ENCODE measurements around the gene PNPLA7. TPM values are rescaled to one million over a fixed set of nuclear protein-coding genes. Genes with fewer than 3 reads are reported as not detected.

PNPLA7 gene
- total and polyA plus RNA-seq, 2 of the 8 experiments (the other 6 are each of a cell fraction or from before 2014, with no cell fraction given): 0.35 to 0.47 TPM

DNA sequence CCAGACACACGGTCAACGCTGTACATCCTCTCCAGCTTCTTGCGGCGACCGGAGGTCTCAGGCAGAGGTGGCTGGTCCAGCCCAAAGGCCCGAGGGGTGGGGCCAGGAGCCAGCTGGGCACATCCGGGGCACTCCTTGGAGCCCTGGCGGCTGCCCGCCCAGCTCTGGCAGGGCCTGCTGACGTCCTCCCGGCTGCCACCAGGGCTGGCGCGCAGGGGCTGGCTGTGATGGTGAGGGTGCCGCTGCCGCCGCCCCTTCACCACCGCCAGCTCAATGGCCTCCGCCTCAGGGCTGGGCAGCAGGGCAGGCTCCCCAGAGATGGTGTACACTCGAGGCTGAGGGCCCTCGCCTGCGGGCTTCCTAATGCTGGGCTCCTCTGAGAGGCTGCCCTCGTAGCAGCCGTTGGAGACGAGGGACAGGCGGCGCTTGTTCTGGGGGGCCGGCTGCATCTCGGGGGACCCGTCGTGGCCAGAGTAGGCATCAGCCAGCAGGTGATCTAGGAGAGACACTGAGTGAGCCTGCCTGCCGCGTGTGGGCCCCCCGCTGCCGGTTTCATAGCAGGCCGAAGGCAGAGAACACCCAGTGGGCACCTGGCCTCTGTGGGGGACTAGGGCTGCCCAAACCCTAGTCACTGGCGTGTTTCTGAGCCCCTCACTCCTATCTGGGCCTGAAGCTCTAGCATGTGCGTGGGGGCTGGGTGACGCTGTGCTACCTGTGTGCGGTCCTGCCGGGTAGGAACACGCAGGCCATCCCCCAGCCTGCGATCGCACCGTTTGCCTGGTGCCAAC lies 92.6 kb downstream of the PNPLA7 start (continued):
- TF ChIP-seq RAD21 (IDR thresholded peaks at IDR 0.05 in 1 of 2, conservative IDR thresholded peaks at IDR 0.05 in 1 of 2; ENCODE audit: low read depth in 2 of 2, low read length in 2 of 2): no peak
- TF ChIP-seq ASH2L (IDR thresholded peaks at IDR 0.05; ENCODE audit: low read length): no peak
- no peak for TF ChIP-seq NRF1 (IDR thresholded peaks at IDR 0.05; ENCODE audit: low read depth, low read length)
- TF ChIP-seq, protein P1, sequence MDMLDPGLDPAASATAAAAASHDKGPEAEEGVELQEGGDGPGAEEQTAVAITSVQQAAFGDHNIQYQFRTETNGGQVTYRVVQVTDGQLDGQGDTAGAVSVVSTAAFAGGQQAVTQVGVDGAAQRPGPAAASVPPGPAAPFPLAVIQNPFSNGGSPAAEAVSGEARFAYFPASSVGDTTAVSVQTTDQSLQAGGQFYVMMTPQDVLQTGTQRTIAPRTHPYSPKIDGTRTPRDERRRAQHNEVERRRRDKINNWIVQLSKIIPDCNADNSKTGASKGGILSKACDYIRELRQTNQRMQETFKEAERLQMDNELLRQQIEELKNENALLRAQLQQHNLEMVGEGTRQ (IDR thresholded peaks at IDR 0.05; ENCODE audit: low read length): no peak
- no peak for TF ChIP-seq CHD1 (IDR thresholded peaks at IDR 0.05; ENCODE audit: low read depth, low read length)
- TF ChIP-seq EZH2 (IDR thresholded peaks at IDR 0.05; ENCODE audit: low read depth, low read length, severe bottlenecking): no peak
- no peak for TF ChIP-seq GABPA (IDR thresholded peaks at IDR 0.05; ENCODE audit: borderline replicate concordance, insufficient read depth, low read length)

Measured in H1 (cell line).